Upper lobe of right lung (tissue), 1 donor: ENCODE measurements around the gene NUDT5. TPM values are rescaled to one million over a fixed set of nuclear protein-coding genes. Genes with fewer than 3 reads are reported as not detected.

Experiments used
- ATAC-seq: fragments of 200-7000 bp; cut with Tn5 transposase; one replicate; pipeline ENCODE4 v1.9.1; 2020; ENCODE audit warnings: mild to moderate bottlenecking, moderate library complexity
- DNase-seq: peaks from one replicate; pipeline ENCODE4 v3.0.0-alpha.2; 2020
- H3K27ac ChIP-seq: fragments of 200-600 bp; one replicate; pipeline ENCODE4 v1.8.0; 2022
- H3K27me3 ChIP-seq: fragments of 200-600 bp; one replicate; pipeline ENCODE4 v1.8.0; 2022; ENCODE audit warnings: mild to moderate bottlenecking
- H3K36me3 ChIP-seq: fragments of 200-600 bp; one replicate; pipeline ENCODE4 v1.8.0; 2022
- H3K4me1 ChIP-seq: fragments of 200-600 bp; one replicate; pipeline ENCODE4 v1.8.0; 2022
- H3K4me3 ChIP-seq: fragments of 200-600 bp; one replicate; pipeline ENCODE4 v1.8.0; 2022; ENCODE audit warnings: mild to moderate bottlenecking
- H3K9me3 ChIP-seq: fragments of 200-600 bp; one replicate; pipeline ENCODE4 v1.8.0; 2022
- intact Hi-C: fragments of 100-400 bp; cut with DNase I; formaldehyde crosslinking; loops from one replicate; pipeline ENCODE4 v1.11.0; 2022
- total RNA-seq: library from RNA; stranded (reverse); fragmentation: NEBNext Ultra II Directional; extraction: Animal tissue kit (Norgen Biotek cat#: 25700); gene quantifications from one replicate; pipeline ENCODE4 v1.2.1, GENCODE V29; 2021
- TF ChIP-seq, protein P1 (sequence below): fragments of 200-600 bp; IDR thresholded peaks from one replicate; pipeline ENCODE4 v1.8.0; 2022; ENCODE audit warnings: antibody characterized with exemption
- donor health status: DM: no; HTN: yes; CAD: no; lungs with severe emphysema.

NUDT5 gene
- total RNA-seq, 1 donor from 2014 or later = 49.9 TPM

- intact Hi-C loops = no loop called here
- TF ChIP-seq, protein P1, sequence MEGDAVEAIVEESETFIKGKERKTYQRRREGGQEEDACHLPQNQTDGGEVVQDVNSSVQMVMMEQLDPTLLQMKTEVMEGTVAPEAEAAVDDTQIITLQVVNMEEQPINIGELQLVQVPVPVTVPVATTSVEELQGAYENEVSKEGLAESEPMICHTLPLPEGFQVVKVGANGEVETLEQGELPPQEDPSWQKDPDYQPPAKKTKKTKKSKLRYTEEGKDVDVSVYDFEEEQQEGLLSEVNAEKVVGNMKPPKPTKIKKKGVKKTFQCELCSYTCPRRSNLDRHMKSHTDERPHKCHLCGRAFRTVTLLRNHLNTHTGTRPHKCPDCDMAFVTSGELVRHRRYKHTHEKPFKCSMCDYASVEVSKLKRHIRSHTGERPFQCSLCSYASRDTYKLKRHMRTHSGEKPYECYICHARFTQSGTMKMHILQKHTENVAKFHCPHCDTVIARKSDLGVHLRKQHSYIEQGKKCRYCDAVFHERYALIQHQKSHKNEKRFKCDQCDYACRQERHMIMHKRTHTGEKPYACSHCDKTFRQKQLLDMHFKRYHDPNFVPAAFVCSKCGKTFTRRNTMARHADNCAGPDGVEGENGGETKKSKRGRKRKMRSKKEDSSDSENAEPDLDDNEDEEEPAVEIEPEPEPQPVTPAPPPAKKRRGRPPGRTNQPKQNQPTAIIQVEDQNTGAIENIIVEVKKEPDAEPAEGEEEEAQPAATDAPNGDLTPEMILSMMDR = no peak
- Histone ChIP-seq H3K36me3 (peaks cover 11% of the 10 kb centered on the region), H3K9me3 (no peaks in the 10 kb centered on the region), H3K27me3 (no peaks in the 10 kb centered on the region), H3K27ac (peak overlapping the region; percentile 95), H3K4me1 (peaks cover 47% of the 10 kb centered on the region), H3K4me3 (peak overlapping the region; percentile 97)
- DNase-seq = peak; percentile 87
- ATAC-seq = peak; percentile 49
These were observed 879 bp downstream of the NUDT5 start for GRCh38 chr10:12194752-12195271.

DNA sequence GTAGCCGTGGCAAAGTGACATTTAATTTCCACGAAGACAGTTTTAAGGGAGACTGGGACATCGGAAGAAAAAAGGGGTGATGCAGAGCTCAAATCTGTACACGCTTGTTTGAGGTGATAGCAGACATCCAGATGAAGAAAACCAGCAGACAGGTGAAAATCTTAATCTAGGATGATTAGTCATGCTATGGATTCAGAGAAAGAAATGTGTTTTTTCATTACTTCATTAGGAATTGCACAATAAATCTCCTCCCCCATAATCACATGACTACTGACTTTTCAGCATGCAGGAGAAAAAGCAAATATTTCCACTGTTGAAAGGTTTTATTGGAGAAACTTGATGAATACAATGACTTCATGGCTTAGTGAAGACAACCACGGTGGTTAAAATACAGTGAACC, 2.5 kb downstream of the NUDT5 start:
- TF ChIP-seq, protein P1 = no peak
- Histone ChIP-seq H3K9me3 (no peaks in the 10 kb centered on the region), H3K36me3 (no peaks in the 10 kb centered on the region), H3K27me3 (no peaks in the 10 kb centered on the region), H3K4me3 (no peak overlapping the region), H3K4me1 (peaks cover 47% of the 10 kb centered on the region), H3K27ac (no peak overlapping the region)
- DNase-seq (no peak), ATAC-seq (no peak)
- intact Hi-C loops = no loop called here

DNA sequence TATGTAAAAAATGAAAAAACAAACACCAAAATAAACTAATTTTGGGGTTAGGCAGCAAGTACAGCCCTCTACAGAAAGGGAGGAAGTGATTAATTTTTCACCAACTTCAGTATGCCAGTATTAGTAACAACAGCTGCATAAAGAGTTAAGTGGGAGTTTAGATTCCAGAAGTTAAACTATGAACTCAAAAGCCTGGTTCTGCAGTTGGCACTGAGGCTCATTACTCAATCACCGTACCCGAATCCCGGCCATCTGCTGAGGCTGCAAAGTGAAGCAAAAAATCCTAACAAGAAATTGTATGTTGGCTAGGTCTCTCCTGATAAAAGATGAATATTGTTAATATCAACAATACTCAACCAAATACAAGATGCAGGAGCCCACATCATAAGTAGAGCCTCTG, 4.0 kb downstream of the NUDT5 start:
- no peaks in the 10 kb centered on the region for H3K9me3 ChIP-seq
- H3K4me1 ChIP-seq = peaks cover 33% of the 10 kb centered on the region
- H3K27me3 ChIP-seq = no peaks in the 10 kb centered on the region
- intact Hi-C loops = no loop called here
- DNase-seq = no peak
- H3K36me3 ChIP-seq = peaks cover 10% of the 10 kb centered on the region
- H3K27ac ChIP-seq = no peak overlapping the region
- TF ChIP-seq, protein P1 = no peak
- no peak for ATAC-seq
- H3K4me3 ChIP-seq = no peak overlapping the region

DNA sequence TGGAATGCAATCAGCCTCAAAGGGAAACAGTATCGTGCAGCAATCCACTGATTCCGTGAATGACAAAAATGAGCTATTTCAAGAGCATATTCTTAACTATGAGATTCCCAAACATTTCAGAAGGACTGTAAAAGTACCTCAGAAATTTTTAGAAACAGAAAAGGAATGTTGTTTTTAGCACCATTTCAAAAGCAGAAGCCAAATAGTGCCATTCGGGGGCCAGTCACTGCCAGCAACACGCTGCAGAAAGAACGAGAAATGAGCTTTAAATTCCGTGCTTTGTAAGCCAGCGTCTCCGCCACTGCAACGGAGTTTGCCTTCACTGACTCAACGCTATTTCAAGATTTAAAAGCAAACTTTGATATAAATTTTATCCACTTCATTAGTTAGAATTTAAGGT, 6.3 kb downstream of the NUDT5 start:
- no peaks in the 10 kb centered on the region for H3K27me3 ChIP-seq
- H3K4me3 ChIP-seq = no peak overlapping the region
- peaks cover 29% of the 10 kb centered on the region for H3K4me1 ChIP-seq
- intact Hi-C loops = no loop called here
- TF ChIP-seq, protein P1 = no peak
- DNase-seq (no peak), ATAC-seq (no peak)
- peaks cover 28% of the 10 kb centered on the region for H3K36me3 ChIP-seq
- no peak overlapping the region for H3K27ac ChIP-seq
- no peaks in the 10 kb centered on the region for H3K9me3 ChIP-seq

DNA sequence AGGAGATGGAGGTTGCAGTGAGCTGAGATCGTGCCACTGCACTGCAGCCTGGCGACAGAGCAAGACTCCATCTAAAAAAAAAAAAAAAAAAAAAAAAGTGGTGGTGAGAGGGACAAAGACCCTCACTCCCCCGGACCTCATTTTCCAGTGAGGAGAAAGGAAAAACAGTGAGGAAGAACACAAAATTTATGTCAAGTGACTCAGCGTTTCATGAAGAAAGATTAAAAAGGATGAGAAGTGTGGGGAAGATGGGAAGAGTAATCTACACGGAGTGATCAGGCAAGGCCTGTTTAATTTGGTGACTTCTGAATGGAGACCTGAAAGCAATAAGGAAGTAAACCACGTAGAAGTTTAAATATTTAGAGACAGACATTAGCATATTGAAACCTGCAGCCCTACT, 7.0 kb downstream of the NUDT5 start:
- H3K9me3 ChIP-seq = no peaks in the 10 kb centered on the region
- no peak for DNase-seq
- intact Hi-C loops = no loop called here
- peaks cover 21% of the 10 kb centered on the region for H3K4me1 ChIP-seq
- H3K36me3 ChIP-seq = peaks cover 33% of the 10 kb centered on the region
- no peak for ATAC-seq
- TF ChIP-seq, protein P1 = no peak
- H3K4me3 ChIP-seq = no peak overlapping the region
- H3K27me3 ChIP-seq = no peaks in the 10 kb centered on the region
- H3K27ac ChIP-seq = no peak overlapping the region
